Gastroesophageal sphincter (tissue), 4 donors: ENCODE data around the gene NAPB. TPM values are rescaled to one million over a fixed set of nuclear protein-coding genes. Genes with fewer than 3 reads are reported as not detected.

Experiments
- ATAC-seq: fragments of 150-250 bp; one replicate; pipeline ENCODE4 v1.9.1; 2016; ENCODE audit warnings: mild to moderate bottlenecking, moderate library complexity
- H3K27ac ChIP-seq, 4 donors: fragments of 200-600 bp; sonication (generic) in 3 of 4; 1 replicate in 3 of 4; 2 replicates in 1 of 4; pipeline ENCODE4 v1.5.1; 2016 to 2019
- H3K27me3 ChIP-seq: fragments of 200-600 bp; sonication (generic); one replicate; pipeline ENCODE4 v1.5.1; 2019
- H3K36me3 ChIP-seq, 2 donors: fragments of 200-600 bp; sonication (generic); one replicate each; pipeline ENCODE4 v1.5.1; 2019; ENCODE audit warnings: control low read depth in 1 of 2
- H3K4me1 ChIP-seq, 3 donors: fragments of 200-600 bp; sonication (generic); 1 replicate in 2 of 3; 2 replicates in 1 of 3; pipeline ENCODE4 v1.5.1; 2016 to 2019; ENCODE audit warnings: control low read depth in 2 of 3
- H3K4me3 ChIP-seq, 2 donors: fragments of 200-600 bp; sonication (generic); one replicate each; pipeline ENCODE4 v1.5.1; 2019; ENCODE audit warnings: mild to moderate bottlenecking in 1 of 2, moderate library complexity in 1 of 2
- H3K9me3 ChIP-seq, 3 donors: fragments of 200-600 bp; sonication (generic); one replicate each; pipeline ENCODE4 v1.5.1; 2017 to 2019; ENCODE audit warnings: control low read depth in 2 of 3
- EP300 ChIP-seq: sonication (generic); formaldehyde crosslinking; IDR thresholded peaks from one replicate; pipeline ENCODE4 v1.6.1; 2017; ENCODE audit warnings: antibody characterized with exemption, mild to moderate bottlenecking
- POLR2A ChIP-seq, 2 donors: fragments of 450-650 bp; IDR thresholded peaks; one replicate each; pipeline ENCODE4 v1.6.1; 2017; ENCODE audit warnings: antibody characterized with exemption in 2 of 2, mild to moderate bottlenecking in 2 of 2, moderate library complexity in 1 of 2
- POLR2AphosphoS5 ChIP-seq: sonication (generic); formaldehyde crosslinking; IDR thresholded peaks from one replicate; pipeline ENCODE4 v1.6.1; 2017; ENCODE audit warnings: antibody characterized with exemption
- WGBS, 2 donors: methylation state at CpG; one replicate each; pipeline ENCODE4 v1.1.5; 2018; ENCODE audit warnings: low coverage in 1 of 2; 5-methylcytosine and 5-hydroxymethylcytosine counted together
- total RNA-seq, 4 donors: library from RNA; depleted of rRNA; stranded (reverse); fragments of >200 nt; gene quantifications; one replicate each; pipeline ENCODE4 v1.1.0, GENCODE V29; 2016
- TF ChIP-seq, protein P1 (sequence below), 4 experiments: fragments of 200-600 bp in 2 of 4; fragments of 450-650 bp in 2 of 4; sonication (generic) in 1 of 4; IDR thresholded peaks; one replicate each; pipeline ENCODE4 v1.5.1; 2017 to 2019; ENCODE audit warnings: antibody characterized with exemption in 4 of 4, mild to moderate bottlenecking in 2 of 4, moderate library complexity in 2 of 4

NAPB gene
- total RNA-seq, 4 donors from 2014 or later: 14.0 to 20.1 (median 18.1) TPM

GRCh38 chr20:23360531-23360930, 60.8 kb downstream of the NAPB start:
- TF ChIP-seq EP300 (no peak), POLR2AphosphoS5 (no peak), POLR2A (IDR thresholded peaks at IDR 0.05) (no peak)
- TF ChIP-seq, protein P1, sequence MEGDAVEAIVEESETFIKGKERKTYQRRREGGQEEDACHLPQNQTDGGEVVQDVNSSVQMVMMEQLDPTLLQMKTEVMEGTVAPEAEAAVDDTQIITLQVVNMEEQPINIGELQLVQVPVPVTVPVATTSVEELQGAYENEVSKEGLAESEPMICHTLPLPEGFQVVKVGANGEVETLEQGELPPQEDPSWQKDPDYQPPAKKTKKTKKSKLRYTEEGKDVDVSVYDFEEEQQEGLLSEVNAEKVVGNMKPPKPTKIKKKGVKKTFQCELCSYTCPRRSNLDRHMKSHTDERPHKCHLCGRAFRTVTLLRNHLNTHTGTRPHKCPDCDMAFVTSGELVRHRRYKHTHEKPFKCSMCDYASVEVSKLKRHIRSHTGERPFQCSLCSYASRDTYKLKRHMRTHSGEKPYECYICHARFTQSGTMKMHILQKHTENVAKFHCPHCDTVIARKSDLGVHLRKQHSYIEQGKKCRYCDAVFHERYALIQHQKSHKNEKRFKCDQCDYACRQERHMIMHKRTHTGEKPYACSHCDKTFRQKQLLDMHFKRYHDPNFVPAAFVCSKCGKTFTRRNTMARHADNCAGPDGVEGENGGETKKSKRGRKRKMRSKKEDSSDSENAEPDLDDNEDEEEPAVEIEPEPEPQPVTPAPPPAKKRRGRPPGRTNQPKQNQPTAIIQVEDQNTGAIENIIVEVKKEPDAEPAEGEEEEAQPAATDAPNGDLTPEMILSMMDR (IDR thresholded peaks at IDR 0.05): no peak
- Histone ChIP-seq H3K27ac (peak overlapping the region; percentile 87 to 100 (median 99)), H3K27me3 (no peaks in the 10 kb centered on the region), H3K36me3 (peaks cover 0 to 18% of the 10 kb centered on the region in 2 donors), H3K4me3 (no peak overlapping the region), H3K4me1 (peaks cover 2 to 62% (median 13%) of the 10 kb centered on the region in 3 donors), H3K9me3 (no peaks in the 10 kb centered on the region)
- no peak for ATAC-seq
- 18 to 62% methylated on average over 1 of the region's 1 CpG for WGBS, 2 donors

DNA sequence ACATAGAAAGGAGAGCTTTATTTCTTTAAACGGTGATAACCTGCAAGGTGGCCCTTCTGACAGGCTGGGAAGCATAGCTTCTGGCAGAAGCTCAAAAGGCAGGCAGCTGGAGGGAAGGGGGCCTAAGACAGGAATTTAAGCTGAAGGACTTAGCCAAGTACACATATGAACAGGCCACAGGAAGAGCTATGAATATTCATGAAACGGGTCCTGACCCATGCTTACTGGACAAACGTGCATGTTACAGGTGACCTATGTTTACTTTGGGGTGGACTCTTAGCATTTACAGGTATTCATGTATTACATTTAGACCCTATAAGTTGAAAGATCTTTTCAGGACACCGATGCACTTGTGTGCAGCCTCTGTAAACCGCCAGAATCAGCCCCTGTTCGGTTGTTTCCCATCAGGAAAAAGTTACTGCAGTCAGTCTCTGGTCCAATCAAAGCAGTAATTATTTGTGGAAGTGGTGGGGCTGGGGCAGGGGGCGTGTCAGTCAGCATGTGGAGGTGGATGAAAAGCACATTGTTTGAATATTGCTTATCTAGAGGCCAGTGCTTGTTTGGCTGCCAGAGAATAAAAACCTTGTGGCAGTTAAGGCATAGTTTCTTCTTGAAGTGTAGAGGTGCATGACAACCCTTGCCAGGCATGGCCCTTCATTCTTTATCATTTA, 62.2 kb downstream of the NAPB start:
- Histone ChIP-seq H3K9me3 (no peaks in the 10 kb centered on the region), H3K36me3 (peaks cover 0 to 18% of the 10 kb centered on the region in 2 donors), H3K4me3 (no peak overlapping the region), H3K27me3 (no peaks in the 10 kb centered on the region), H3K27ac (peak overlapping the region in 3 of 4 donors; percentile 93 to 98 (median 97)), H3K4me1 (peaks cover 2 to 47% (median 13%) of the 10 kb centered on the region in 3 donors)
- TF ChIP-seq POLR2A (IDR thresholded peaks at IDR 0.05) (no peak), POLR2AphosphoS5 (no peak), EP300 (no peak)
- TF ChIP-seq, protein P1 (IDR thresholded peaks at IDR 0.05): no peak
- no peak for ATAC-seq
- WGBS, 2 donors: 57 to 63% methylated on average over 4 to 6 of the region's 7 CpGs

- Histone ChIP-seq H3K27ac (peak overlapping the region; percentile 43 to 98 (median 95)), H3K9me3 (no peaks in the 10 kb centered on the region), H3K27me3 (no peaks in the 10 kb centered on the region), H3K36me3 (peaks cover 0 to 21% of the 10 kb centered on the region in 2 donors), H3K4me1 (peaks cover 2 to 42% (median 13%) of the 10 kb centered on the region in 3 donors), H3K4me3 (peak overlapping the region in 1 of 2 donors; percentile 68)
- no peak for ATAC-seq
- TF ChIP-seq POLR2AphosphoS5 (no peak), EP300 (no peak), POLR2A (IDR thresholded peaks at IDR 0.05) (no peak)
- TF ChIP-seq, protein P1 (IDR thresholded peaks at IDR 0.05): no peak
- WGBS, 2 donors: 15 to 19% methylated on average over 6 of the region's 6 CpGs
Measured at GRCh38 chr20:23358563-23358906, 62.8 kb downstream of the NAPB start.

- Histone ChIP-seq H3K4me3 (peak overlapping the region; percentile 54 to 68), H3K36me3 (peaks cover 0 to 21% of the 10 kb centered on the region in 2 donors), H3K27me3 (no peaks in the 10 kb centered on the region), H3K27ac (peak overlapping the region; percentile 89 to 98 (median 95)), H3K9me3 (no peaks in the 10 kb centered on the region), H3K4me1 (peaks cover 0 to 40% (median 9%) of the 10 kb centered on the region in 3 donors)
- TF ChIP-seq POLR2A (IDR thresholded peaks at IDR 0.05): peak; percentile 82 to 86
- TF ChIP-seq POLR2AphosphoS5: no peak
- WGBS, 2 donors: 0 to 1% methylated on average over 4 to 13 of the region's 71 CpGs
- peak; percentile 84 for ATAC-seq
Measured at GRCh38 chr20:23357767-23358562, 63.3 kb downstream of the NAPB start.

GRCh38 chr20:23356203-23356602, 65.1 kb downstream of the NAPB start:
- Histone ChIP-seq H3K9me3 (no peaks in the 10 kb centered on the region), H3K4me3 (no peak overlapping the region), H3K36me3 (peaks cover 0 to 21% of the 10 kb centered on the region in 2 donors), H3K27me3 (no peaks in the 10 kb centered on the region), H3K27ac (peak overlapping the region in 3 of 4 donors; percentile 21 to 98 (median 97)), H3K4me1 (peaks cover 0 to 50% (median 11%) of the 10 kb centered on the region in 3 donors)
- TF ChIP-seq POLR2AphosphoS5 (no peak), POLR2A (IDR thresholded peaks at IDR 0.05) (no peak), EP300 (no peak)
- TF ChIP-seq, protein P1 (IDR thresholded peaks at IDR 0.05): no peak
- no peak for ATAC-seq
- WGBS, 2 donors: 75% methylated on average over 4 of the region's 27 CpGs; no CpG with 5 or more reads in 1 of the 2 donors
